ENCODE measurements around the gene RNF39. TPM values are rescaled to one million over a fixed set of nuclear protein-coding genes. Genes with fewer than 3 reads are reported as not detected.

Gene RNF39
- total RNA-seq, 1 experiment from 2014 or later: 0.20 TPM

DNA sequence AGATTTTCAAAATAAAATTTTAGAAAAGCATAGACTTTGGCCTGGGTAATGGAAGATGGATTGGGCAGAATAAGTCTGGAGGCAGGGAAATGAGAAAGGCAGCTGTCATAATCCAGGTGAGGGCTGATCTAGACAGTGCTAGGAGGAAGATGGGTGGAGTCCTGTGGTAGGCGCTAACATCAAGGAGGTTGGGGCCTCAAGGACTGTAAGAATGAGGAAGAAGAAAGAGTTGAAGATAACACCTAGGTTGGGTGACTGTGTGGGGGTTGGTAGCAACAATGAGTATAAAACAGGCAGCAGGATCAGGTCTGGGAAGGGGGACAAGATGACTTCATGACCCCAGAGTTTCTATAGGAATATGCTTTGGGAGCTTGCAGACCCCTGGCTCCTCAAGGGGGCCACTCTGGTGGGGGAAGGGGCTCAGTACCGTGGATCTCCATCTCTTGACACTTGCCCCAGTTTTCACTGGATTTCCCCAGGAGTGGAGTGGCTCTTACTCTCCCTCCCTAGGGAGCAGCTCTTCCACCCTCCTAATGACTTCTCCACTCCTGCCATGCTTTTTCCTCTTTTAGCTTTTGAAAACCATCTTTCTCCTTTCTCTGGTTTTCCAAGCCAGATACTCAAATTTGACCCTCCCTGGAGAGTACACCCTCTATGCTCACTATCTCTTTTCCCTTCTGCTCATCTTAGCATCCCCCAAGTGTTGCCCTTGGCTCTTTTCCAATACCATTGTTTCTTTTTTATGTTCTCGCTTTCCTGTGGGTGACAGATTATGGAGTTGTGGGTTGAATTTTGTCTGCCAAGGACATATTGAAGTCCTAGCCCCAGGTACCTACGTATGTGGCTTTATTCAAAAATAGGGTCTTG, 22.6 kb upstream of the RNF39 start:
- no peak for DNase-seq (ENCODE audit: low read depth)

DNA sequence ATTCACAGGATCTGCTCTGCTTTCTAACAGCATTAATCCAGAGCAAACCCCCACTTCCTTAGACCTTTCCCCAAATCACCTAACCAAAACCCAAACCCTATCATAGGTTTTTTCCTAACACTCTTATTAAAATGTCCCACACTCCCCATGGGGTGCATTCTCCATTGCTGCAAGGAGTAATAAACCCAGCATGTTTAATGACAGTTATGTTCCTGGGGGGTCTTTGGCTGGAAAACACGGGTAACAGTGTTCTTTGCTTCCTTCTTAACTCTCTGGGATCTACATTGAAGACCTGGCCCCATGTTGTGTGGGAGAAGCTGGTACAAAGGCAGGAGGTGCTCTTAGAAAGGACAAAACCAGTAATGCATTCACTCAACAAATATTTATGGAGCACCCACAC, 21.3 kb upstream of the RNF39 start:
- no peak for DNase-seq (ENCODE audit: low read depth)

- no peak for DNase-seq (ENCODE audit: low read depth)
Measured at GRCh38 chr6:30093951-30094661, 18.5 kb upstream of the RNF39 start.

GRCh38 chr6:30092852-30093543, 17.4 kb upstream of the RNF39 start:
- no peak for DNase-seq (ENCODE audit: low read depth)

DNA sequence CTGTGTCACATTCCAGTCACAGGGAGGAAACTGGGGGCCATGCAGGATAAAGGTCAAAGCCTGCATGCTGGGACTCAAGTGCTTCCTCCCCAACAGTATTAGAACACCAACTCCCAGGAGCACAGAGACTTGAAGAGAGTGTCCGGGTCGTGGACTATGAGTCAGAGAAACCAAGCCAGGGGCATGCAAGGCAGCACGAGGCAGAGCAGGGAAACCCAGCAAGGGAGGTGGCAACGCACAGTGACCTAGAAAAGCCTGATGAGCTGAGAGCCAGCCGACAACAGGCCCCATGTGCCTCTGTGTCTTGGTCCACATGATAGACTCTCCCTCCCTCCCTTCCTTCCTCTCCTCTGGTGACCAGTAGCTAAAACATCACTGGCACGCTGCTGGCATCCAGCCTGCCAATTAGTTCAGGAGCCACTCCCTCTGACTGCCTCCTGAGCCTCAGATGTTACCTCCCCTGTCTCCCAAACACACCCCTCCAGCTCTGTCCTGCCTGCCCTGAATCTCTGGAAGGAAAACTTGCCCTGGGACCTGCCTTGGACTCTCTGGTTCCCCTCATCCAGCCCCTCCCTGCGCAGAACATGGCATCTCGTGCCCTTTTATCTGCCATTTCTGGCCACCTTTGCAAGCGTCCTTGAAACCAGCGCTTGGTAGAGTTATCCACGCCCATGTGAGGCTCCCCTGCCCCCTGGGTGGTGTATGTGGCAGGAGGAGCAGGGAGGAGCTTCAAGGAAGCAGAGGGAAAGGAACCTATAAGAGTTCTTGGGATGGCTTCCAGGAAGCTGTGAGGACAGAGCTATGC, 16.2 kb upstream of the RNF39 start:
- DNase-seq (ENCODE audit: low read depth): peak; percentile 95

DNA sequence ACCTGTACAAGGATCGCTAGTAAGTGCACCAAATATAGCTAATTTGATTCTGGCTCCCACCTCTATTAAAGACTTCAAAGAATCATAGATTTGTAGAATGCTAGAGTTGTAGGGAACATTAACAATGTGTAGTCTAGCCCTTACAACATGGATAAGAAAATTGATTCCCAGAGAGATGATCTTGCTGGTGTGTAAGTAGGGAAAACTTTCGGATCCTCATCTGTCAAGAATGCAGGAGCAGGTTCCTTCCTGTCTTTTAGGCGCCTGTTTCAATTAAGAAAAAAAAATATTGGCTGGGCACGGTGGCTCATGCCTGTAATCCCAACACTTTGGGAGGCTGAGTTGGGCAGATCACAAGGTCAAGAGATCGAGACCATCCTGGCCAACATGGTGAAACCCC, 12.3 kb upstream of the RNF39 start:
- DNase-seq (ENCODE audit: low read depth): no peak

DNA sequence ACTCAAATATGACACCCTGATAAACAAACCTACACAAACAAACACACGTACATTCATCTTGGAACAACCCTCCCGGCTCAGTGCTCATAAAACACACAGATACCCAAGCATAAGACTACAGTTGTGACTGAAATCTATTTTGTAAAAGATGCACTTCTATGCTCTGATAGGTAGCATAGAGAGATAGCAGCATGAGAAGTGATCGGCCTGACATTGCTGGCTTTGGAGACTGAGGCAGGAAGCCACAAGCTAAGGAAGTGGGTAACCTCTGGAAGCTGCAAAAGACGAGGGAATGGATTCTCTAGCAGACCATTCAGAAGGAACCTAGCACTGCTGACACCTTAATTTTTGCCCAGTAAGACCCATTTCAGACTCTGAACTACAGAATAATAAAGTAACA, 1.6 kb upstream of the RNF39 start:
- no peak for DNase-seq (ENCODE audit: low read depth)

- DNase-seq (ENCODE audit: low read depth): peak; percentile 74
Measured at GRCh38 chr6:30075790-30076732, 492 bp upstream of the RNF39 start.

- peak; percentile 62 for DNase-seq (ENCODE audit: low read depth)
Measured at GRCh38 chr6:30074331-30075093, 1.1 kb downstream of the RNF39 start.

DNA sequence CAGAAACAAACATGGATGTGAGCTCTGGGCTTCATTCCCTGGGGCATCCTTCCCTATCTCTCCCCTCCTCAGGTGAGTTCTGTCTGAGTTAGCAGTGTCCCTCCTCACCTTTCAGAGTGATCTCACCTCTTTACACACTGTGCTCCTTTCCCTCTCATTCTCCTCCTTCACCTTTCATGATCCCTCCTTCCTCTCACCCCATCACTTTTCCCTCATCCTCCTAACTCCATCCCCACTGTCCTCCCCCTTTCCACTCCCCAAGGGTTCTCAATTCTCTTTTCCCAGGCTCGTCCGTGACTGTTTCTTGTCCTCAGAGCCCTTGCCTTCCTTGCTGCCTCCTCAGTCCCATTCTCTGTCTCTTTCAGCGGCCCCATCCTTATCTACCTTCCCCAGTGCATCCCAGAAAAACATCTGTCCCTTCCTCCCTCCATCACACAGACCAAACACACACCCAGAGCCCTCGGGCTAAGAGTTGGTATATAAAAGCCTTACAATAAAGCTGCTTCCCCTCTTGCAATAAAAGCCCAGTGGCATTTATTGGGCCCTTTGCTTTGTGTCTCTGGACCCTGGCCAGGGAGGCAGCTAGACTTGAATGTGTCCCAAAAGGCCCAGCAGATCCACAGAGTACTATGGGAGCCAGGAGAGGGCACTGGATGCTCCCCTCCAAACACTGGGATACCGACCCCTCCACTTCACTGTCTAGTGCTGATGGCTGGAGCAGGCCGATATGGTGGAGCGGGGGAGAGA, 1.9 kb downstream of the RNF39 start:
- peak; percentile 41 for DNase-seq (ENCODE audit: low read depth)

- DNase-seq (ENCODE audit: low read depth): no peak
Measured at GRCh38 chr6:30071858-30072257, 3.7 kb downstream of the RNF39 start.

GRCh38 chr6:30071081-30071818, 4.3 kb downstream of the RNF39 start:
- no peak for DNase-seq (ENCODE audit: low read depth)

DNA sequence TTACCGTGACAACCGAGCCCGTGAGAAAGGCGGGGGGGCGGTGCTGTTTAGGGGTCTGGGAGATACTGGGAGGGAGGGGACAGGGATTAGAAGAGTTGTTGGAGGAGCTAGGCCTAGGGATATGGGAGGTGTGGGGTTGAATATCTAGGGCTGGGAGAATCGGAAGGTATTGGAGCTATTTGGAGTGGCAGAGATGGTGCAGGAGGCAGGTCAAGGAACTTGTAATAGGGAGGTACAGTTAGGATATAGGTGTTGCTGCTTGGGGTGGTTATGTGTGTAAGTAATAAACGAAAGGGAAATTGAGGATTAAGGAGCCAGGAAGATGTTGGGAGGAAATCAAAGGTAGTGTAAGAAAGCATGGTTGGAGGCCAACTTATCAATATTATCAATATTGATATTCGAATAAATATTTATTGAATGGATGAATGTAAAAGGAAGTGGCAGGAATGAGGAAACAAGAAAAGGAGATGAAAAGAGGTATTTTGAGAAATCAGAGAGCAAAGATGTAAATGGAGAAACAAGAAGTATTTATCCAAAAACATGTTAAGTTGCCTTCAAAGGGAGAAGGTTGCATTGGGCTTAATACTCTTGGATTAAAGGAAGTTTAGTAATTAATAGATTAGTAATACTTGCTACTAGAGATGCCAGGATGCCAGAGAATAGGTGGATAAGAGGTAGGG, 8.0 kb downstream of the RNF39 start:
- no peak for DNase-seq (ENCODE audit: low read depth)

DNA sequence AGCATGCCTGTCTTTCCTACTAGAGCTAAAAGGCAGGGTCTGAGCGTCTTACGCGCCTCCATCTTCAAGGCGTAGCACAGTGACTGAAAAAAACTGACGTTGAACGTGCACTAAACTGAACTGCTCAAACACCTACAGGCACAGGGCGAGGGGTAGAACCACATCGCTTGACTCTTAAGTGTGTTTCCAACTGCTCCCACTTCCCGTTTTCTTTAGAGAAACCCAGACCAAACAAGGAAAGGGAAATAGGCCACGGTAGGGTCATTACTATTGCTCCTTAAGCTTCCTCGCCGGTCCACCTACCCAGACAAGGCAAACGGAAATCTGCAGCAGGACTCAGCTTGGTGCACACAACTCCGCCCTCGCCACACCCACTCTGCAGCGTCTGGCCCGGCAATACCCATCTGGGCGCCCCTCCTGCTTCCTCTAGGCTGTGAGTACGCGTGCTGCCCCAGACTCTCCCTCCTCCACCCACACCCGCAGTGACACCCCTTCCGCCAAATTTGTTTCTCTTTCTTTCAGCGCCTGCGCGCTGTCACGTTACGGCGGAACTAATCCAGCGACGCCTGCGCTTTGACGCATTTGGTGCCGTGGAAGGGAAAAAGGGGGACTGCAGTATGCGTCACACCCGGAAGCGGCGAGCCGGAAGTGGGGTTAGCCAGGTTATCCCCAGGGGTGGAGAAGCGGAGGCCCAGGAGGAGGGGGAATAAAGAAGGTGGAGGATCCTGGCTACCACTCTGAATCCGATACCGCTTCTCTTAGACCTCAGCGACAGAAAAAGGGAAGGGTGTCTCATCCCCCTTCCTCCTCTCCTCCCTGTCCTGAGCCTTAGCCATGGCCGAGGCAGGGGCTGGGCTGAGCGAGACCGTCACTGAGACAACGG, 8.8 kb downstream of the RNF39 start, which contains the start of gene PPP1R11:
Gene PPP1R11, plus strand, starts transcription at position 622 of the 883 bp plus-strand sequence. Its CDS starts 213 bp downstream, at position 835.
- peak; percentile 100 for DNase-seq (ENCODE audit: low read depth)

DNA sequence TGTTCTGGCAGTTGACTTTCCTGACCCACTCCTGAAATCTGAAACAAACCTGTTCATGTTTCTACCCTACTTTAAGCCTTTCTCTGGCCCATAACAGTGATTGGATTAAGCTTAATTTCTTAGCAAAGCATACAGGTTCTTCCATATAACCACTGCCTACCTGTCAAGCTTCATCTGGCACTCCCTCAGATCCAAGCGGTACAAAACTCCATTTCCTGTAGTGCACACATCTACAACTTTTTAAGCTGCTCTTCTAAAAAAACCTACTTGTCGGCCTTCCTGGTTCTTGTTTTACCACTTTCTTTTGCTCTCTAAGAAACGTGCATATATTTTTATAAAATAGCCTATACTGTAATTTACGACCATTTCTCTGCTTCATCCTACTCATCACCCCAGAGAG, 9.5 kb downstream of the RNF39 start:
- DNase-seq (ENCODE audit: low read depth): peak; percentile 12

DNA sequence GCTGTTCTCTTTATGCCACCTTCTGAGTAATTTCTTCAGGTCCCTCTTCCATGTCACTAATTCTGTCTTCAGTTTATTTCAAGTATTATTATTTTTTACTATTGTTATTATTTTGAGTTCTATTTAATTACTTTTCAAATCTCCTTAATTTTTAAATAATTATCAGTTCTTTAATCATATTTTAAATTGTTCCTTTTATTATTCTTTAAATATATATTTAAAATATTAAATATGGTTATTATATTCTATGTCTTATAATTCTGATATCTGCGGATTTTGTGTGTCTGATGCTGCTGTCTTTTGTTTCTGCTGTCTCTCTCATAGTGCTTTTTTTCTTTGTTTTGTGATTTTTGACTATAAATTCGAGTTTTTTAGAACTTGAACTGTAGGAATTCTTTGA, 12.3 kb downstream of the RNF39 start:
- no peak for DNase-seq (ENCODE audit: low read depth)
